ENCODE results near the gene TRIB2.

The TRIB2 gene

GRCh38 chr2:12787891-12788801 is 71.4 kb downstream of the TRIB2 start:
- no peak for DNase-seq

- no peak for DNase-seq
Observed at GRCh38 chr2:12791906-12792305, 75.2 kb downstream of the TRIB2 start.
